ENCODE measurements around the gene PIGS.

Gene PIGS

DNA sequence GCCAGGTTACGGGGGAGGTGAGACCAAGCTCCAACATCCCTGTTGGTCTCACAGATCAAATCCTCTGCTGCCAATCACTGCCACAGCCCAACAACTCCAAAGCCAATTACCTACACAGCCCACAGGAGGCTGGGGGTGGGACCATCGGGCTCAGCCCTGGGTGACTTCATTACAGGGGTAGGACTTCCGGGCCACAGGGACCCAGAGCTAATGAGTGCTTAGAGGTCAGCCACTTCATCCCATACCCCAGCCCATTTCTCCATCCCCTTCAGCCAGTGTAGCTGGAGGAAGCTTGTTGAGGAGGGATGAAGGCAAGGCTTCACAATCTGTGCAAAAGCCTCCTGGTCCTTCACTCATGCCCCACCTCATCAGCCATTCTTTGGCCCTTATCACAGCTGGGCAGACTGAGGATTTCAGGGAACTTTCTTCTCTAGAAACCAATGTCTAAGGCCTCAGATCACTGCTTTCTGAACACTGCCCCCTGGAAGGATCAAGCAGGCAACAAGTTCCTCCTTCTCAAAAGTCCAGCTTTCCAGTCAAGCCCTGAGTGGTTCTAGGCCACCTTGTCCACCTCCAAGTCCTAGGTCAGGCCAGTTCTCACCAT is 59.4 kb downstream of the PIGS start:
- Histone ChIP-seq H4K20me1 (ENCODE audit: insufficient read depth, low read length) (no peaks in the 10 kb centered on the region), H3K27ac (ENCODE audit: low read depth, low read length, poor library complexity, severe bottlenecking) (no peak overlapping the region), H3K27me3 (ENCODE audit: insufficient read depth, low read length) (peaks cover 10% of the 10 kb centered on the region), H3K79me2 (ENCODE audit: insufficient read depth, low read length) (no peaks in the 10 kb centered on the region), H2AFZ (ENCODE audit: low read length) (no peak overlapping the region), H3K4me1 (ENCODE audit: insufficient read depth, low read length, severe bottlenecking) (no peaks in the 10 kb centered on the region), H3K9ac (ENCODE audit: low read length) (no peak overlapping the region), H3K9me3 (ENCODE audit: low read length) (0 out of 2 replicates have a peak, but pooled peaks cover 3% of the 10 kb centered on the region), H3K36me3 (ENCODE audit: insufficient read depth, low read length) (no peaks in the 10 kb centered on the region; the same call in 1 of the 2 replicates), H3K4me3 (ENCODE audit: low read depth, low read length, poor library complexity, severe bottlenecking) (no peak overlapping the region), H3F3A (ENCODE audit: insufficient read depth, low read length) (no peaks in the 10 kb centered on the region), H3K4me2 (ENCODE audit: low read length) (no peak overlapping the region), H3K9me2 (ENCODE audit: low read depth, low read length) (no peaks in the 10 kb centered on the region)
- no peak for TF ChIP-seq EZH2 (IDR thresholded peaks at IDR 0.05; ENCODE audit: borderline replicate concordance, low read length)
- TF ChIP-seq, protein P1, sequence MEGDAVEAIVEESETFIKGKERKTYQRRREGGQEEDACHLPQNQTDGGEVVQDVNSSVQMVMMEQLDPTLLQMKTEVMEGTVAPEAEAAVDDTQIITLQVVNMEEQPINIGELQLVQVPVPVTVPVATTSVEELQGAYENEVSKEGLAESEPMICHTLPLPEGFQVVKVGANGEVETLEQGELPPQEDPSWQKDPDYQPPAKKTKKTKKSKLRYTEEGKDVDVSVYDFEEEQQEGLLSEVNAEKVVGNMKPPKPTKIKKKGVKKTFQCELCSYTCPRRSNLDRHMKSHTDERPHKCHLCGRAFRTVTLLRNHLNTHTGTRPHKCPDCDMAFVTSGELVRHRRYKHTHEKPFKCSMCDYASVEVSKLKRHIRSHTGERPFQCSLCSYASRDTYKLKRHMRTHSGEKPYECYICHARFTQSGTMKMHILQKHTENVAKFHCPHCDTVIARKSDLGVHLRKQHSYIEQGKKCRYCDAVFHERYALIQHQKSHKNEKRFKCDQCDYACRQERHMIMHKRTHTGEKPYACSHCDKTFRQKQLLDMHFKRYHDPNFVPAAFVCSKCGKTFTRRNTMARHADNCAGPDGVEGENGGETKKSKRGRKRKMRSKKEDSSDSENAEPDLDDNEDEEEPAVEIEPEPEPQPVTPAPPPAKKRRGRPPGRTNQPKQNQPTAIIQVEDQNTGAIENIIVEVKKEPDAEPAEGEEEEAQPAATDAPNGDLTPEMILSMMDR (IDR thresholded peaks at IDR 0.05; ENCODE audit: low read length): no peak

DNA sequence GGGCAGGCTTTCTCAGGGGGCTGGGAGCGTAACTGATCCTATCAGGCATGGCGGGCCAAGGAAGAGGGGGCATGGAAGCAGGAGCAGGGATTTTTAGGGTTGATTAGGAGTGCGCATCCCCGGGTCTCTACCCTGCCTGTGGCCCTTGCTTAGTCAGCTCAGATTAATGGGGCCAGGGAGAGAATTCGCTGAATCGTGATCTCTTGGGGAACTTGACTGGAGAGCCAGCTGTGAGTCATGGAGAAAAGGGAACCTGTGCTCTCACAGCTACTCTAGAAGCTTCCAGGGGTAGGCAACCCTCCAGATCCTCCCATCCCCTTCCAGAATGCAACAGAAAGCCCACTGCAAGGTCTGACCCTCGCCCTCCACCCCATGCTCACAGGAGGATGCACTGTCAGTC is 61.5 kb downstream of the PIGS start:
- Histone ChIP-seq H3K4me3 (ENCODE audit: low read depth, low read length, poor library complexity, severe bottlenecking) (no peak overlapping the region), H3K27me3 (ENCODE audit: insufficient read depth, low read length) (peaks cover 10% of the 10 kb centered on the region), H3K36me3 (ENCODE audit: insufficient read depth, low read length) (no peaks in the 10 kb centered on the region), H3K27ac (ENCODE audit: low read depth, low read length, poor library complexity, severe bottlenecking) (no peak overlapping the region), H3K9ac (ENCODE audit: low read length) (no peak overlapping the region), H3K79me2 (ENCODE audit: insufficient read depth, low read length) (no peaks in the 10 kb centered on the region), H3K4me2 (ENCODE audit: low read length) (no peak overlapping the region), H2AFZ (ENCODE audit: low read length) (no peak overlapping the region), H4K20me1 (ENCODE audit: insufficient read depth, low read length) (no peaks in the 10 kb centered on the region), H3K4me1 (ENCODE audit: insufficient read depth, low read length, severe bottlenecking) (no peaks in the 10 kb centered on the region), H3K9me2 (ENCODE audit: low read depth, low read length) (no peaks in the 10 kb centered on the region), H3F3A (ENCODE audit: insufficient read depth, low read length) (no peaks in the 10 kb centered on the region), H3K9me3 (ENCODE audit: low read length) (no peaks in the 10 kb centered on the region)
- no peak for TF ChIP-seq EZH2 (IDR thresholded peaks at IDR 0.05; ENCODE audit: borderline replicate concordance, low read length)

DNA sequence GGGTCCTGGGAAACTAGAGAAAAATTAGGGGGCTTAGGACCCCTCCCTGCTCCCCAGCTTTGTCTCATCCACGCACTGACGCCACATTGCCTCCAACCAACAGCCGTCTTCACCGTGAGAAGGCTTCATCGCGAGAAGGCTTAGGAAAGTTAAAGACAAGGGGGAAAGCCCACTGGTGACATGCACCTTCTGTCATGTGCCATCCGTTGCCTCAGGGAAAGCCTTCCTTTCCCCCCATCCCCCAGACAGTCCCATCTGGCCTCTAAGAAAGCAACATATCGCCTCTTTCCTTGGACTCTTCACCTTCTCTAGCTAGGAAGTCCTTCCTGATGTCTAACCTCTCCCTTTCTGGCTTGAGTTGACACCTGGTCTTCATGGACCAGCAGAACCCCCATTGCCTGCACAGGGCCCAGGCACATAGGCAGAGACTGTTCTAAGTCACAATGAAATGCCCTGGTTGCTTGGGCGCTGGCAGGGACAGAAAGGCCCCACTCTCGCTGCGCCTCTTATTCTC is 63.1 kb downstream of the PIGS start:
- no peak overlapping the region for H2AFZ ChIP-seq (ENCODE audit: low read length)
- H3K27me3 ChIP-seq (ENCODE audit: insufficient read depth, low read length): no peaks in the 10 kb centered on the region
- H3K27ac ChIP-seq (ENCODE audit: low read depth, low read length, poor library complexity, severe bottlenecking): no peak overlapping the region
- no peak for TF ChIP-seq EZH2 (IDR thresholded peaks at IDR 0.05; ENCODE audit: borderline replicate concordance, low read length)
- no peak overlapping the region for H3K4me3 ChIP-seq (ENCODE audit: low read depth, low read length, poor library complexity, severe bottlenecking)
- H3K9ac ChIP-seq (ENCODE audit: low read length): no peak overlapping the region
- H3K9me2 ChIP-seq (ENCODE audit: low read depth, low read length): no peaks in the 10 kb centered on the region
- H3K4me1 ChIP-seq (ENCODE audit: insufficient read depth, low read length, severe bottlenecking): no peaks in the 10 kb centered on the region
- H3K79me2 ChIP-seq (ENCODE audit: insufficient read depth, low read length): no peaks in the 10 kb centered on the region
- H4K20me1 ChIP-seq (ENCODE audit: insufficient read depth, low read length): no peaks in the 10 kb centered on the region
- no peak overlapping the region for H3K4me2 ChIP-seq (ENCODE audit: low read length)
- no peaks in the 10 kb centered on the region for H3F3A ChIP-seq (ENCODE audit: insufficient read depth, low read length)
- H3K9me3 ChIP-seq (ENCODE audit: low read length): no peaks in the 10 kb centered on the region
- H3K36me3 ChIP-seq (ENCODE audit: insufficient read depth, low read length): no peaks in the 10 kb centered on the region

DNA sequence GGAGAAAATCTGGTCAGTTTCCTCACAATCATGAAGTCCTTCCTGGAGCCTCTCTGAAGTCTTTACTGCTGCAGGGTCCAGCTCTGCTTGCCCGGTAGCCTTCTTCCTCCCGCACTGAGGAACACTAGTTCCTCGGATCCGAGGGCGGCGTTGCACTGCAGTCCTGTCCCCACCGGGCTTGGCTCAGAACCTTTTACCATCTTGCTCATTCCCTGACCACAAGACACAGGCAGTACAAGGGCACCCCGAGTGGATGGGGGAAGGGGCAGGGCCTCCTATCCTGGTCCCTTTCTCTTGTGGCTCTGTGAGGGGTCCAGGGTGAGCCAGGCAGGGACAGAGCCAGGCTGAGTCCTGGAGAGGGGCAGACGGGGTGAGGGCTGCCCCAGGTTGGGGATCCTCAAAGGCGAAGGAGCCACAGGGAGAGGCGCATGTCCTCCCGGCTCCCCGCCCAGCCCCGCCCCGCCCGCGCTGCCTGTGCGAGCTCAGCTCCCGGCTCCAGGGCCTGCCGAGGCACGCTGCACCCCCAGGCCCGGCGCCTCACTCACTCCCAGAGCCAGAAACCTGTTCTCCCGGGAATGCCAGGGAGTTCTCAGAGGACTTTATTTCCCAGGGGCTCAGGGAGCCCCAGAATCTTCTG is 63.6 kb downstream of the PIGS start:
- Histone ChIP-seq H3K9ac (ENCODE audit: low read length) (no peak overlapping the region), H4K20me1 (ENCODE audit: insufficient read depth, low read length) (no peaks in the 10 kb centered on the region), H3K9me2 (ENCODE audit: low read depth, low read length) (no peaks in the 10 kb centered on the region), H3K4me3 (ENCODE audit: low read depth, low read length, poor library complexity, severe bottlenecking) (no peak overlapping the region), H3K4me2 (ENCODE audit: low read length) (no peak overlapping the region), H2AFZ (ENCODE audit: low read length) (no peak overlapping the region), H3K9me3 (ENCODE audit: low read length) (no peaks in the 10 kb centered on the region), H3K4me1 (ENCODE audit: insufficient read depth, low read length, severe bottlenecking) (no peaks in the 10 kb centered on the region), H3K36me3 (ENCODE audit: insufficient read depth, low read length) (no peaks in the 10 kb centered on the region), H3F3A (ENCODE audit: insufficient read depth, low read length) (no peaks in the 10 kb centered on the region), H3K27me3 (ENCODE audit: insufficient read depth, low read length) (no peaks in the 10 kb centered on the region), H3K27ac (ENCODE audit: low read depth, low read length, poor library complexity, severe bottlenecking) (no peak overlapping the region), H3K79me2 (ENCODE audit: insufficient read depth, low read length) (no peaks in the 10 kb centered on the region)
- TF ChIP-seq EZH2 (IDR thresholded peaks at IDR 0.05; ENCODE audit: borderline replicate concordance, low read length): no peak
- TF ChIP-seq, protein P1 (IDR thresholded peaks at IDR 0.05; ENCODE audit: low read length): no peak
